HAP-1 (cell line): Measurements from ENCODE around the gene ANP32B.
A peak's percentile ranks its signal among the peaks of the same experiment; 100 is the strongest.
"Not testable (repeated sequence)": the region's sequence is repeated elsewhere in the genome, so short reads cannot be mapped to it uniquely, and the experiment has no call there.

ENCODE experiments used
- DNase-seq, 2 experiments: peaks; one replicate each; pipeline ENCODE4 v3.0.0-alpha.2; 2016 to 2020; ENCODE audit warnings: low spot score in 2 of 2
- H3K27me3 ChIP-seq: fragments of 250-450 bp; sonication (Bioruptor Pico); 2 replicates; pipeline ENCODE4 v1.5.1; 2020; ENCODE audit warnings: low read depth, mild to moderate bottlenecking, moderate library complexity
- H3K36me3 ChIP-seq: fragments of 250-450 bp; sonication (Bioruptor Pico); replicated peaks from 2 replicates; pipeline ENCODE4 v1.5.1; 2020; ENCODE audit warnings: mild to moderate bottlenecking
- H3K4me1 ChIP-seq: fragments of 250-450 bp; sonication (Bioruptor Pico); 2 replicates; pipeline ENCODE4 v1.5.1; 2020; ENCODE audit warnings: mild to moderate bottlenecking
- H3K4me3 ChIP-seq: fragments of 250-450 bp; sonication (Bioruptor Pico); 2 replicates; pipeline ENCODE4 v1.5.1; 2020; ENCODE audit warnings: mild to moderate bottlenecking, moderate library complexity
- H3K9me3 ChIP-seq: fragments of 250-450 bp; sonication (Bioruptor Pico); 2 replicates; pipeline ENCODE4 v1.5.1; 2020; ENCODE audit warnings: mild to moderate bottlenecking, moderate library complexity
- in situ Hi-C: fragments of 300-500 bp; cut with MboI; formaldehyde crosslinking; loops from 3 replicates; pipeline ENCODE4 v1.14.3; 2020; ENCODE audit warnings: low sequenced_read_pairs, inconsistent platforms, mixed read lengths

Gene ANP32B

GRCh38 chr9:97982683-97983588 is at the start of gene ANP32B:
ANP32B (plus strand) TSS chr9:97983341; CDS start chr9:97983556, 215 bp downstream.
- no peaks in the 10 kb centered on the region for H3K9me3 ChIP-seq
- peaks cover 39% of the 10 kb centered on the region for H3K4me1 ChIP-seq
- peak; percentile 91 to 94 for DNase-seq
- peak within 1 kb of the TSS; percentile 88 for H3K4me3 ChIP-seq
- no peaks in the 10 kb centered on the region for H3K27me3 ChIP-seq
- in situ Hi-C loops = no loop called here
- peaks cover 5% of the 10 kb centered on the region for H3K36me3 ChIP-seq

- Histone ChIP-seq H3K36me3 (no peaks in the 10 kb centered on the region), H3K4me3 (no peak overlapping the region), H3K4me1 (no peaks in the 10 kb centered on the region), H3K9me3 (no peaks in the 10 kb centered on the region), H3K27me3 (peaks cover 78% of the 10 kb centered on the region)
- in situ Hi-C loops = no loop called here
- DNase-seq = peak in 1 of 2 experiments; percentile 9
Observed at GRCh38 chr9:97934321-97935115, 48.6 kb upstream of the ANP32B start.

GRCh38 chr9:97935276-97935675 is 47.9 kb upstream of the ANP32B start:
- Histone ChIP-seq H3K27me3 (peaks cover 75% of the 10 kb centered on the region), H3K9me3 (no peaks in the 10 kb centered on the region), H3K4me3 (no peak overlapping the region), H3K36me3 (no peaks in the 10 kb centered on the region), H3K4me1 (no peaks in the 10 kb centered on the region)
- DNase-seq = no peak
- in situ Hi-C loops = no loop called here

DNA sequence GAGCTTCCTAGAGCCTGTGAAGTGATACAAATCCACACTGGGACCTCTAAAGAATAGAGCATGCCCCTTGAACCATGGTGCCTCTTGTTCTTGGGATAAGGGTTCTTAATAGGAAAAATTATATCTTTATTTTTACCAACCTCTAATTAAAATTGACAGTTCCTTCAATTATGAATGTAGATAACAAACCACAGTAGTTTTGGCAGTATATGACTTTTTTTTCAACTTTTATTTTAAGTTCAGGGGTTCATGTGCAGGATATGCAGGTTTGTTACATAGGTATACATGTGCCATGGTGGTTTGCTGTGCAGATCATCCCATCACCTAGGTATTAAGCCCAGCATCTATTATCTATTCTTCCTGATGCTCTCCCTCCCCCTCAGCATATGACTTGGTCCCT is 46.1 kb upstream of the ANP32B start:
- in situ Hi-C loops = no loop called here
- Histone ChIP-seq H3K36me3 (no peaks in the 10 kb centered on the region), H3K9me3 (no peaks in the 10 kb centered on the region), H3K4me3 (no peak overlapping the region), H3K27me3 (peaks cover 65% of the 10 kb centered on the region), H3K4me1 (no peaks in the 10 kb centered on the region)
- DNase-seq = no peak

GRCh38 chr9:97938081-97938644 is 45.0 kb upstream of the ANP32B start, which contains the start of gene HEMGN:
HEMGN (minus strand) TSS chr9:97938172; CDS start chr9:97938136, 36 bp downstream.
- no peaks in the 10 kb centered on the region for H3K9me3 ChIP-seq
- in situ Hi-C loops = no loop called here
- H3K27me3 ChIP-seq = peaks cover 69% of the 10 kb centered on the region
- no peak within 1 kb of the TSS for H3K4me3 ChIP-seq
- no peak for DNase-seq
- H3K4me1 ChIP-seq = no peaks in the 10 kb centered on the region
- no peaks in the 10 kb centered on the region for H3K36me3 ChIP-seq

- no peaks in the 10 kb centered on the region for H3K4me1 ChIP-seq
- H3K36me3 ChIP-seq = no peaks in the 10 kb centered on the region
- no peaks in the 10 kb centered on the region for H3K9me3 ChIP-seq
- peaks cover 60% of the 10 kb centered on the region for H3K27me3 ChIP-seq
- in situ Hi-C loops = no loop called here
- no peak overlapping the region for H3K4me3 ChIP-seq
- DNase-seq = no peak
Observed at GRCh38 chr9:97940233-97940632, 42.9 kb upstream of the ANP32B start.

GRCh38 chr9:97940741-97941140 is 42.4 kb upstream of the ANP32B start:
- no peak overlapping the region for H3K4me3 ChIP-seq
- no peaks in the 10 kb centered on the region for H3K36me3 ChIP-seq
- in situ Hi-C loops = no loop called here
- no peaks in the 10 kb centered on the region for H3K9me3 ChIP-seq
- no peaks in the 10 kb centered on the region for H3K4me1 ChIP-seq
- H3K27me3 ChIP-seq = peaks cover 56% of the 10 kb centered on the region
- DNase-seq = no peak

- in situ Hi-C loops = no loop called here
- no peak overlapping the region for H3K4me3 ChIP-seq
- H3K27me3 ChIP-seq = peaks cover 52% of the 10 kb centered on the region
- no peaks in the 10 kb centered on the region for H3K9me3 ChIP-seq
- H3K36me3 ChIP-seq = no peaks in the 10 kb centered on the region
- H3K4me1 ChIP-seq = no peaks in the 10 kb centered on the region
- no peak for DNase-seq
Observed at GRCh38 chr9:97941323-97941722, 41.8 kb upstream of the ANP32B start.

- Histone ChIP-seq H3K9me3 (no peaks in the 10 kb centered on the region), H3K27me3 (peaks cover 44% of the 10 kb centered on the region), H3K4me3 (no peak overlapping the region), H3K36me3 (no peaks in the 10 kb centered on the region), H3K4me1 (no peaks in the 10 kb centered on the region)
- no peak for DNase-seq
- in situ Hi-C loops = no loop called here
Observed at GRCh38 chr9:97943308-97943855, 39.8 kb upstream of the ANP32B start.

DNA sequence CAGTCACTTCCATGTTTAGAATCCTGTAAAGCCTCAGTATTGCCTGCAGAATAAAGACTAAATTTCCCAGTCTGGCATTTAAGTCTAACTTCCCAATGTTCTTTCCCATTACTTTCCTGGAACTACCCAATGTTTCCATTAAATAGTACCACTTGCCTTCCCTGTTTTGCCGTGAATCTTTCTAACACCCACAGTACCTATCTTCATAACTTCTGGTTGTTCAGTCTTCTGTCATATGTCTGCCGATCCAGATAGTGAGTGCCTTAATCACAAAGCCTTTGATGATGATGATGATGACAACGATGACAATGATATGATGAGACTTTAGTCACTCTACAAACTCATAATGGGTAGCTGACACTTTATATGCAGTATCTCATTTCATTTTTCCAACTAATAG is 38.5 kb upstream of the ANP32B start:
- no peaks in the 10 kb centered on the region for H3K4me1 ChIP-seq
- no peaks in the 10 kb centered on the region for H3K36me3 ChIP-seq
- DNase-seq = no peak
- no peaks in the 10 kb centered on the region; the same call in 1 of the 2 replicates for H3K9me3 ChIP-seq
- in situ Hi-C loops = no loop called here
- no peak overlapping the region for H3K4me3 ChIP-seq
- H3K27me3 ChIP-seq = peaks cover 44% of the 10 kb centered on the region

GRCh38 chr9:97945470-97945869 is 37.7 kb upstream of the ANP32B start:
- peaks cover 49% of the 10 kb centered on the region for H3K27me3 ChIP-seq
- H3K9me3 ChIP-seq, H3K36me3 ChIP-seq, DNase-seq, H3K4me1 ChIP-seq, in situ Hi-C loops, H3K4me3 ChIP-seq: not testable (repeated sequence)

DNA sequence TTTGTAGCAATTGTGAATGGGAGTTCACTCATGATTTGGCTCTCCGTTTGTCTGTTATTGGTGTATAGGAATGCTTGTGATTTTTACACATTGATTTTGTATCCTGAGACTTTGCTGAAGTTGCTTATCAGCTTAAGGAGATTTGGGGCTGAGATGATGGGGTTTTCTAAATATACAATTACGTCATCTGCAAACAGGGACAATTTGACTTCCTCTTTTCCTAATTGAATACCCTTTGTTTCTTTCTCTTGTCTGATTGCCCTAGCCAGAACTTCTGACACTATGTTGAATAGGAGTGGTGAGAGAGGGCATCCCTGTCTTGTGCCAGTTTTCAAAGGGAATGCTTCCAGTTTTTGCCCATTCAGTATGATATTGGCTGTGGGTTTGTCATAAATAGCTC is 36.0 kb upstream of the ANP32B start:
- DNase-seq, in situ Hi-C loops, H3K4me3 ChIP-seq, H3K36me3 ChIP-seq, H3K4me1 ChIP-seq, H3K9me3 ChIP-seq: not testable (repeated sequence)
- peaks cover 42% of the 10 kb centered on the region for H3K27me3 ChIP-seq

GRCh38 chr9:97950873-97951272 is 32.3 kb upstream of the ANP32B start:
- peak in 1 of 2 experiments; percentile 35 for DNase-seq
- in situ Hi-C loops, H3K4me1 ChIP-seq, H3K36me3 ChIP-seq, H3K4me3 ChIP-seq, H3K9me3 ChIP-seq: not testable (repeated sequence)
- H3K27me3 ChIP-seq = peaks cover 26% of the 10 kb centered on the region
